ENCODE data around the gene PRR5L. TPM values are rescaled to one million over a fixed set of nuclear protein-coding genes. Genes with fewer than 3 reads are reported as not detected.

Gene PRR5L
- total and polyA plus RNA-seq, 9 of the 15 experiments (the other 6 are each of a cell fraction or from before 2014, with no cell fraction given): 0.11 to 0.60 (median 0.36) TPM; not detected in 2

GRCh38 chr11:36248436-36248835 is 47.7 kb upstream of the PRR5L start (continued):
- TF ChIP-seq, protein P1, sequence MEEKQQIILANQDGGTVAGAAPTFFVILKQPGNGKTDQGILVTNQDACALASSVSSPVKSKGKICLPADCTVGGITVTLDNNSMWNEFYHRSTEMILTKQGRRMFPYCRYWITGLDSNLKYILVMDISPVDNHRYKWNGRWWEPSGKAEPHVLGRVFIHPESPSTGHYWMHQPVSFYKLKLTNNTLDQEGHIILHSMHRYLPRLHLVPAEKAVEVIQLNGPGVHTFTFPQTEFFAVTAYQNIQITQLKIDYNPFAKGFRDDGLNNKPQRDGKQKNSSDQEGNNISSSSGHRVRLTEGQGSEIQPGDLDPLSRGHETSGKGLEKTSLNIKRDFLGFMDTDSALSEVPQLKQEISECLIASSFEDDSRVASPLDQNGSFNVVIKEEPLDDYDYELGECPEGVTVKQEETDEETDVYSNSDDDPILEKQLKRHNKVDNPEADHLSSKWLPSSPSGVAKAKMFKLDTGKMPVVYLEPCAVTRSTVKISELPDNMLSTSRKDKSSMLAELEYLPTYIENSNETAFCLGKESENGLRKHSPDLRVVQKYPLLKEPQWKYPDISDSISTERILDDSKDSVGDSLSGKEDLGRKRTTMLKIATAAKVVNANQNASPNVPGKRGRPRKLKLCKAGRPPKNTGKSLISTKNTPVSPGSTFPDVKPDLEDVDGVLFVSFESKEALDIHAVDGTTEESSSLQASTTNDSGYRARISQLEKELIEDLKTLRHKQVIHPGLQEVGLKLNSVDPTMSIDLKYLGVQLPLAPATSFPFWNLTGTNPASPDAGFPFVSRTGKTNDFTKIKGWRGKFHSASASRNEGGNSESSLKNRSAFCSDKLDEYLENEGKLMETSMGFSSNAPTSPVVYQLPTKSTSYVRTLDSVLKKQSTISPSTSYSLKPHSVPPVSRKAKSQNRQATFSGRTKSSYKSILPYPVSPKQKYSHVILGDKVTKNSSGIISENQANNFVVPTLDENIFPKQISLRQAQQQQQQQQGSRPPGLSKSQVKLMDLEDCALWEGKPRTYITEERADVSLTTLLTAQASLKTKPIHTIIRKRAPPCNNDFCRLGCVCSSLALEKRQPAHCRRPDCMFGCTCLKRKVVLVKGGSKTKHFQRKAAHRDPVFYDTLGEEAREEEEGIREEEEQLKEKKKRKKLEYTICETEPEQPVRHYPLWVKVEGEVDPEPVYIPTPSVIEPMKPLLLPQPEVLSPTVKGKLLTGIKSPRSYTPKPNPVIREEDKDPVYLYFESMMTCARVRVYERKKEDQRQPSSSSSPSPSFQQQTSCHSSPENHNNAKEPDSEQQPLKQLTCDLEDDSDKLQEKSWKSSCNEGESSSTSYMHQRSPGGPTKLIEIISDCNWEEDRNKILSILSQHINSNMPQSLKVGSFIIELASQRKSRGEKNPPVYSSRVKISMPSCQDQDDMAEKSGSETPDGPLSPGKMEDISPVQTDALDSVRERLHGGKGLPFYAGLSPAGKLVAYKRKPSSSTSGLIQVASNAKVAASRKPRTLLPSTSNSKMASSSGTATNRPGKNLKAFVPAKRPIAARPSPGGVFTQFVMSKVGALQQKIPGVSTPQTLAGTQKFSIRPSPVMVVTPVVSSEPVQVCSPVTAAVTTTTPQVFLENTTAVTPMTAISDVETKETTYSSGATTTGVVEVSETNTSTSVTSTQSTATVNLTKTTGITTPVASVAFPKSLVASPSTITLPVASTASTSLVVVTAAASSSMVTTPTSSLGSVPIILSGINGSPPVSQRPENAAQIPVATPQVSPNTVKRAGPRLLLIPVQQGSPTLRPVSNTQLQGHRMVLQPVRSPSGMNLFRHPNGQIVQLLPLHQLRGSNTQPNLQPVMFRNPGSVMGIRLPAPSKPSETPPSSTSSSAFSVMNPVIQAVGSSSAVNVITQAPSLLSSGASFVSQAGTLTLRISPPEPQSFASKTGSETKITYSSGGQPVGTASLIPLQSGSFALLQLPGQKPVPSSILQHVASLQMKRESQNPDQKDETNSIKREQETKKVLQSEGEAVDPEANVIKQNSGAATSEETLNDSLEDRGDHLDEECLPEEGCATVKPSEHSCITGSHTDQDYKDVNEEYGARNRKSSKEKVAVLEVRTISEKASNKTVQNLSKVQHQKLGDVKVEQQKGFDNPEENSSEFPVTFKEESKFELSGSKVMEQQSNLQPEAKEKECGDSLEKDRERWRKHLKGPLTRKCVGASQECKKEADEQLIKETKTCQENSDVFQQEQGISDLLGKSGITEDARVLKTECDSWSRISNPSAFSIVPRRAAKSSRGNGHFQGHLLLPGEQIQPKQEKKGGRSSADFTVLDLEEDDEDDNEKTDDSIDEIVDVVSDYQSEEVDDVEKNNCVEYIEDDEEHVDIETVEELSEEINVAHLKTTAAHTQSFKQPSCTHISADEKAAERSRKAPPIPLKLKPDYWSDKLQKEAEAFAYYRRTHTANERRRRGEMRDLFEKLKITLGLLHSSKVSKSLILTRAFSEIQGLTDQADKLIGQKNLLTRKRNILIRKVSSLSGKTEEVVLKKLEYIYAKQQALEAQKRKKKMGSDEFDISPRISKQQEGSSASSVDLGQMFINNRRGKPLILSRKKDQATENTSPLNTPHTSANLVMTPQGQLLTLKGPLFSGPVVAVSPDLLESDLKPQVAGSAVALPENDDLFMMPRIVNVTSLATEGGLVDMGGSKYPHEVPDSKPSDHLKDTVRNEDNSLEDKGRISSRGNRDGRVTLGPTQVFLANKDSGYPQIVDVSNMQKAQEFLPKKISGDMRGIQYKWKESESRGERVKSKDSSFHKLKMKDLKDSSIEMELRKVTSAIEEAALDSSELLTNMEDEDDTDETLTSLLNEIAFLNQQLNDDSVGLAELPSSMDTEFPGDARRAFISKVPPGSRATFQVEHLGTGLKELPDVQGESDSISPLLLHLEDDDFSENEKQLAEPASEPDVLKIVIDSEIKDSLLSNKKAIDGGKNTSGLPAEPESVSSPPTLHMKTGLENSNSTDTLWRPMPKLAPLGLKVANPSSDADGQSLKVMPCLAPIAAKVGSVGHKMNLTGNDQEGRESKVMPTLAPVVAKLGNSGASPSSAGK (IDR thresholded peaks at IDR 0.05): no peak
- TF ChIP-seq MTA1 (IDR thresholded peaks at IDR 0.05; ENCODE audit: borderline replicate concordance): no peak

Data from K562 (cell line).